CD4-positive, alpha-beta T cell (primary cell): ENCODE data around the gene FGF14. TPM values are rescaled to one million over a fixed set of nuclear protein-coding genes. Genes with fewer than 3 reads are reported as not detected.

Experiments used
- ATAC-seq: fragments of 200-7000 bp; cut with Tn5 transposase; one replicate; pipeline ENCODE4 v1.10.0; 2022; ENCODE audit warnings: mild to moderate bottlenecking; ENCODE audit not compliant: poor library complexity
- CTCF ChIA-PET: fragments of 350-600 bp; sonication (Branson Sonifier 250); formaldehyde crosslinking; loops from one replicate; lab custom pipeline; 2021; ENCODE audit warnings: antibody characterized with exemption, inconsistent platforms; lab: Charles Lee
- POLR2A ChIA-PET: fragments of 350-600 bp; sonication (Branson Sonifier 250); formaldehyde crosslinking; loops from one replicate; lab custom pipeline; 2021; ENCODE audit warnings: antibody characterized with exemption, inconsistent platforms; lab: Charles Lee
- DNase-seq, 14 experiments: peaks; one replicate each; pipeline ENCODE4 v3.0.0-alpha.2; 2013 to 2020; ENCODE audit warnings: mixed read lengths in 2 of 14
- H3K27ac ChIP-seq, 2 donors: one replicate each; pipeline versions ENCODE4 v1.5.1 to v1.7.0; 2013; ENCODE audit warnings: low read length in 2 of 2, low read depth in 1 of 2, mild to moderate bottlenecking in 1 of 2
- H3K27me3 ChIP-seq, 2 experiments: 1 replicate in 1 of 2; 2 replicates in 1 of 2; pipeline versions ENCODE4 v1.6.1 to v1.7.0; 2013; ENCODE audit warnings: low read length in 2 of 2, control low read depth in 1 of 2, mild to moderate bottlenecking in 1 of 2, moderate library complexity in 1 of 2; ENCODE audit not compliant: insufficient read depth in 2 of 2, control insufficient read depth in 1 of 2
- H3K36me3 ChIP-seq: one replicate; pipeline ENCODE4 v1.6.1; 2013; ENCODE audit warnings: low read length, control low read depth; ENCODE audit not compliant: insufficient read depth
- H3K4me1 ChIP-seq: one replicate; pipeline ENCODE4 v1.6.1; 2013; ENCODE audit warnings: low read length, control low read depth; ENCODE audit not compliant: insufficient read depth
- H3K4me3 ChIP-seq: one replicate; pipeline ENCODE4 v1.5.1; 2013; ENCODE audit warnings: mild to moderate bottlenecking, low read length, moderate library complexity
- H3K9me3 ChIP-seq, 2 experiments: 1 replicate in 1 of 2; 2 replicates in 1 of 2; pipeline versions ENCODE4 v1.6.1 to v1.7.0; 2013; ENCODE audit warnings: low read length in 2 of 2, mild to moderate bottlenecking in 2 of 2, control low read depth in 1 of 2, moderate library complexity in 1 of 2; ENCODE audit not compliant: control insufficient read depth in 1 of 2, insufficient read depth in 1 of 2
- H3K27ac Mint-ChIP-seq: one replicate; pipeline ENCODE4 v1.8.0; 2020; ENCODE audit warnings: mixed read lengths
- H3K27me3 Mint-ChIP-seq: one replicate; pipeline ENCODE4 v1.8.0; 2021; ENCODE audit warnings: mixed read lengths
- H3K36me3 Mint-ChIP-seq: one replicate; pipeline ENCODE4 v1.8.0; 2021; ENCODE audit warnings: low read depth, mixed read lengths
- H3K4me1 Mint-ChIP-seq: one replicate; pipeline ENCODE4 v1.8.0; 2021; ENCODE audit warnings: low read depth, mixed read lengths
- H3K4me3 Mint-ChIP-seq: one replicate; pipeline ENCODE4 v1.8.0; 2020; ENCODE audit warnings: mild to moderate bottlenecking, mixed read lengths
- H3K9me3 Mint-ChIP-seq: one replicate; pipeline ENCODE4 v1.8.0; 2020; ENCODE audit warnings: mixed read lengths
- CTCF ChIP-seq: fragments of 200-600 bp; IDR thresholded peaks from one replicate; pipeline ENCODE4 v1.8.0; 2022; ENCODE audit warnings: antibody characterized with exemption, mild to moderate bottlenecking
- intact Hi-C, 2 experiments: fragments of 100-400 bp; cut with DNase I in 1 of 2; cut with micrococcal nuclease in 1 of 2; formaldehyde crosslinking; loops; one replicate each; pipeline versions ENCODE4 v1.15.1 to v1.9.0; 2023 to 2025; cut with DNase I, micrococcal nuclease
- total RNA-seq, 174 experiments: library from RNA in 2 of 174; stranded (reverse) in 2 of 174; gene quantifications; one replicate each; pipeline ENCODE4 v1.2.3 and lab custom pipeline; 2021 to 2026

The FGF14 gene
- total RNA-seq, 2 experiments from 2014 or later: not detected

DNA sequence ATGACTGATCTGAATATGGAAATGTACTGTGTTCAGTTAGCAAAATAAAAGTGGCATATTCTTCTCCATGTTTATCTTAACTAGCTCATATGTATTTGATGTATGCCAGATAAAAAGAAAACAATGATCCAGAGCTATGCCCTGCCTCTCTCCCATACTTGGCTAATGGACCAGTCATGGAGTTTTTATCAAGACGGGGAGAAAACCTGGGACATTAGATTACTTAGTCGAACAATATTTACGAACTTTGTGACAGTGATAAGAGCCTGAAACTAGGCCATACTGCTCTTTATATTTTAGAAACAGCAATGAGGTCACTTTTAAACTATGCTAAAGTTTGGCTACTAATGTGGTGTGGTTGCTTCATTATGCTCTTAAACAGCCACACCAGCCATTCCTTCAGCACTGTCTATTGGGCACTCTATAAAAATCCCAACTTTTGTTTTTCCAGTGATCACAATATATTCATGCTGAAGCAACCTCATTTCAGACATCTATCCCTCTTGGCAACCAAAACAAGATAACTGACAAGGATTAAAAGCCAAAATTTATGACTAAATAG, 265.0 kb downstream of the FGF14 start:
- no peak overlapping the region for H3K27ac Mint-ChIP-seq
- peaks cover 5% of the 10 kb centered on the region for H3K27me3 Mint-ChIP-seq
- ChIA-PET POLR2A (no interaction called here), CTCF (interaction anchor here (1.7 kb wide), 1 partner anchor 10 kb away, joined by 5 read pairs; no protein-coding TSS in a partner anchor)
- H3K36me3 Mint-ChIP-seq: no peaks in the 10 kb centered on the region
- DNase-seq (no peak), ATAC-seq (no peak)
- H3K4me3 Mint-ChIP-seq: no peak overlapping the region
- intact Hi-C loops: no loop called here
- H3K9me3 ChIP-seq: no peaks in the 10 kb centered on the region
- no peak overlapping the region for H3K27ac ChIP-seq
- H3K27me3 ChIP-seq: no peaks in the 10 kb centered on the region
- H3K9me3 Mint-ChIP-seq: no peaks in the 10 kb centered on the region
- no peak for TF ChIP-seq CTCF
- H3K4me1 Mint-ChIP-seq: no peaks in the 10 kb centered on the region
- no peaks in the 10 kb centered on the region for H3K36me3 ChIP-seq
- H3K4me3 ChIP-seq: no peak overlapping the region
- H3K4me1 ChIP-seq: no peaks in the 10 kb centered on the region

DNA sequence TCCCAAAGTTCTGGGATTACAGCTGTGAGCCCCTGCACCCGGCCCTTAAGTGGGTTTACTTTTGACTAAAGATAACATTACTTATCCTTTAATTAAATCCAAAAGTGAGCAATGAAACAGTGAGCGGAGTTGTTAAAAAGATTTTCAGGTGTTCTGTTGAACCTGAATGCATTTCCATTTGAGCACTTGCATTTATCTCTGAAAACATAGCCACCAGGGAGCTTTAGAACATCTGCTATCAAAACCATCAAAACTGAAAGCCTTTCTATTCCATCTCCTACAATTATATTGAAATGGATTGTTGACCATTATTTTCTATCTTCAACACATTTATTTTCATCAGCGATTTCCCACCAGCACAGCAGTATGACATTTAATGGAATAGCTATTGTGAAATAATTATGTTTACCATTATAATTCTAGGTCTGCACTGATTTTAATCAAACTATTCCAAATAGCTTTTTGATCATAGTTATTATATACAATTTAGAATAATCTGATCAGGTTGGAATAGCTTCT, 269.0 kb downstream of the FGF14 start:
- no peaks in the 10 kb centered on the region for H3K4me1 Mint-ChIP-seq
- H3K4me3 Mint-ChIP-seq: no peak overlapping the region
- TF ChIP-seq CTCF: no peak
- Histone ChIP-seq H3K27ac (no peak overlapping the region), H3K36me3 (no peaks in the 10 kb centered on the region), H3K4me1 (no peaks in the 10 kb centered on the region), H3K27me3 (no peaks in the 10 kb centered on the region), H3K4me3 (no peak overlapping the region), H3K9me3 (peaks cover 0 to 4% of the 10 kb centered on the region in 2 experiments)
- DNase-seq: no peak
- POLR2A ChIA-PET: no interaction called here
- CTCF ChIA-PET: interaction anchor here (1.4 kb wide), 1 partner anchor 11 kb away, joined by 3 read pairs; no protein-coding TSS in a partner anchor
- H3K27me3 Mint-ChIP-seq: peaks cover 9% of the 10 kb centered on the region
- ATAC-seq: no peak
- intact Hi-C loops: no loop called here
- H3K36me3 Mint-ChIP-seq: no peaks in the 10 kb centered on the region
- no peaks in the 10 kb centered on the region for H3K9me3 Mint-ChIP-seq
- H3K27ac Mint-ChIP-seq: no peak overlapping the region

DNA sequence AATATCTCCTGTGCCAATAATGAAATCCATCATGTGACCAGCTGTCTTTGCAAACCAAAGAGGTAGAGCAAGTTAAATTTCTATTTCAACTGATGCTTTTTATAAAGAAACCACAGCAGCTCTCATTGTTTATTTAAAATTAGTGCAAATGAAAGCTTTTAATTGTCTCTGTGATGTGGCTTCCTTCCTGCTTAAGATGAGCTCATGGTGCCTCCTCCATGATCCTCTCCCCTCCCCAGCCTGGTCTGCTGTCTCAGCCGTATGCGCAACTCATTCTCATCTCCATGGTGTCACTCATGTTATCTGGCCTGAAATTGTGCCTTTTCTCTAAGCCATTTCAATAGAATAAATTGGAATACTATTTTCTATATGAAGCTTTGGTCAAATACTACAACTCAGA, 270.6 kb downstream of the FGF14 start:
- CTCF ChIA-PET: interaction anchor here (1.4 kb wide), 1 partner anchor 13 kb away, joined by 3 read pairs; no protein-coding TSS in a partner anchor
- ATAC-seq: no peak

More for the DNA sequence above, 270.6 kb downstream of the FGF14 start:
- Mint-ChIP-seq H3K27ac (no peak overlapping the region), H3K9me3 (no peaks in the 10 kb centered on the region), H3K27me3 (peaks cover 9% of the 10 kb centered on the region), H3K4me3 (no peak overlapping the region), H3K4me1 (no peaks in the 10 kb centered on the region), H3K36me3 (no peaks in the 10 kb centered on the region)
- DNase-seq: no peak
- Histone ChIP-seq H3K27ac (no peak overlapping the region), H3K9me3 (peaks cover 0 to 4% of the 10 kb centered on the region in 2 experiments), H3K27me3 (no peaks in the 10 kb centered on the region), H3K36me3 (no peaks in the 10 kb centered on the region), H3K4me1 (no peaks in the 10 kb centered on the region), H3K4me3 (no peak overlapping the region)
- POLR2A ChIA-PET: no interaction called here
- intact Hi-C loops: no loop called here
- TF ChIP-seq CTCF: no peak
